Type B pancreatic cell (in vitro differentiated cells): ENCODE data around the gene AMBRA1. TPM values are rescaled to one million over a fixed set of nuclear protein-coding genes. Genes with fewer than 3 reads are reported as not detected.

Source experiments
- DNase-seq: peaks from one replicate; pipeline ENCODE4 v3.0.0; 2021; ENCODE audit warnings: mixed read lengths; ENCODE audit not compliant: unreplicated experiment; ENCODE audit errors: extremely low spot score
- H3K27ac Mint-ChIP-seq: 2 replicates; pipeline ENCODE4 v1.8.0; 2021; ENCODE audit warnings: mild to moderate bottlenecking, mixed read lengths
- H3K27me3 Mint-ChIP-seq: 2 replicates; pipeline ENCODE4 v1.8.0; 2021; ENCODE audit warnings: mixed read lengths
- H3K36me3 Mint-ChIP-seq: 2 replicates; pipeline ENCODE4 v1.8.0; 2021; ENCODE audit warnings: mixed read lengths
- H3K4me1 Mint-ChIP-seq: one replicate; pipeline ENCODE4 v1.8.0; 2021; ENCODE audit warnings: mixed read lengths; ENCODE audit not compliant: unreplicated experiment
- H3K4me3 Mint-ChIP-seq: 2 replicates; pipeline ENCODE4 v1.8.0; 2021; ENCODE audit warnings: mild to moderate bottlenecking, mixed read lengths
- H3K9me3 Mint-ChIP-seq: 2 replicates; pipeline ENCODE4 v1.8.0; 2021; ENCODE audit warnings: mixed read lengths
- total RNA-seq: library from RNA; stranded (reverse); gene quantifications from 2 replicates; pipeline ENCODE4 v1.2.1, GENCODE V29; 2021; ENCODE audit warnings: low replicate concordance
- TF ChIP-seq, protein P1 (sequence below): fragments of 200-600 bp; sonication (generic); conservative IDR thresholded peaks from 2 replicates; pipeline ENCODE4 v1.5.0; 2021; ENCODE audit warnings: antibody characterized with exemption, mild to moderate bottlenecking

The AMBRA1 gene
- total RNA-seq, 1 donor from 2014 or later, result 38.8 TPM

GRCh38 chr11:46452918-46453517 is 140.8 kb downstream of the AMBRA1 start:
- H3K4me3 Mint-ChIP-seq, result no peak overlapping the region
- no peaks in the 10 kb centered on the region for H3K27me3 Mint-ChIP-seq
- peaks cover 3% of the 10 kb centered on the region for H3K36me3 Mint-ChIP-seq
- DNase-seq, result no peak
- TF ChIP-seq, protein P1, sequence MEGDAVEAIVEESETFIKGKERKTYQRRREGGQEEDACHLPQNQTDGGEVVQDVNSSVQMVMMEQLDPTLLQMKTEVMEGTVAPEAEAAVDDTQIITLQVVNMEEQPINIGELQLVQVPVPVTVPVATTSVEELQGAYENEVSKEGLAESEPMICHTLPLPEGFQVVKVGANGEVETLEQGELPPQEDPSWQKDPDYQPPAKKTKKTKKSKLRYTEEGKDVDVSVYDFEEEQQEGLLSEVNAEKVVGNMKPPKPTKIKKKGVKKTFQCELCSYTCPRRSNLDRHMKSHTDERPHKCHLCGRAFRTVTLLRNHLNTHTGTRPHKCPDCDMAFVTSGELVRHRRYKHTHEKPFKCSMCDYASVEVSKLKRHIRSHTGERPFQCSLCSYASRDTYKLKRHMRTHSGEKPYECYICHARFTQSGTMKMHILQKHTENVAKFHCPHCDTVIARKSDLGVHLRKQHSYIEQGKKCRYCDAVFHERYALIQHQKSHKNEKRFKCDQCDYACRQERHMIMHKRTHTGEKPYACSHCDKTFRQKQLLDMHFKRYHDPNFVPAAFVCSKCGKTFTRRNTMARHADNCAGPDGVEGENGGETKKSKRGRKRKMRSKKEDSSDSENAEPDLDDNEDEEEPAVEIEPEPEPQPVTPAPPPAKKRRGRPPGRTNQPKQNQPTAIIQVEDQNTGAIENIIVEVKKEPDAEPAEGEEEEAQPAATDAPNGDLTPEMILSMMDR, result no peak
- H3K9me3 Mint-ChIP-seq, result no peaks in the 10 kb centered on the region
- no peak overlapping the region for H3K27ac Mint-ChIP-seq
- H3K4me1 Mint-ChIP-seq, result peaks cover 21% of the 10 kb centered on the region

- H3K4me3 Mint-ChIP-seq, result no peak overlapping the region
- H3K36me3 Mint-ChIP-seq, result peaks cover 3% of the 10 kb centered on the region
- H3K27ac Mint-ChIP-seq, result no peak overlapping the region
- DNase-seq, result no peak
- H3K9me3 Mint-ChIP-seq, result no peaks in the 10 kb centered on the region
- peaks cover 16% of the 10 kb centered on the region for H3K4me1 Mint-ChIP-seq
- H3K27me3 Mint-ChIP-seq, result no peaks in the 10 kb centered on the region
- TF ChIP-seq, protein P1, result no peak
Observed at GRCh38 chr11:46451759-46452158, 142.1 kb downstream of the AMBRA1 start.

GRCh38 chr11:46450846-46451477 is 142.9 kb downstream of the AMBRA1 start:
- TF ChIP-seq, protein P1, result no peak
- Mint-ChIP-seq H3K27ac (no peak overlapping the region), H3K36me3 (peaks cover 3% of the 10 kb centered on the region), H3K4me3 (no peak overlapping the region), H3K27me3 (no peaks in the 10 kb centered on the region), H3K9me3 (no peaks in the 10 kb centered on the region), H3K4me1 (peaks cover 18% of the 10 kb centered on the region)
- no peak for DNase-seq

GRCh38 chr11:46447544-46447943 is 146.3 kb downstream of the AMBRA1 start:
- peaks cover 28% of the 10 kb centered on the region for H3K4me1 Mint-ChIP-seq
- no peaks in the 10 kb centered on the region for H3K9me3 Mint-ChIP-seq
- TF ChIP-seq, protein P1, result no peak
- H3K4me3 Mint-ChIP-seq, result no peak overlapping the region
- H3K36me3 Mint-ChIP-seq, result peaks cover 12% of the 10 kb centered on the region
- no peaks in the 10 kb centered on the region for H3K27me3 Mint-ChIP-seq
- H3K27ac Mint-ChIP-seq, result no peak overlapping the region
- no peak for DNase-seq

DNA sequence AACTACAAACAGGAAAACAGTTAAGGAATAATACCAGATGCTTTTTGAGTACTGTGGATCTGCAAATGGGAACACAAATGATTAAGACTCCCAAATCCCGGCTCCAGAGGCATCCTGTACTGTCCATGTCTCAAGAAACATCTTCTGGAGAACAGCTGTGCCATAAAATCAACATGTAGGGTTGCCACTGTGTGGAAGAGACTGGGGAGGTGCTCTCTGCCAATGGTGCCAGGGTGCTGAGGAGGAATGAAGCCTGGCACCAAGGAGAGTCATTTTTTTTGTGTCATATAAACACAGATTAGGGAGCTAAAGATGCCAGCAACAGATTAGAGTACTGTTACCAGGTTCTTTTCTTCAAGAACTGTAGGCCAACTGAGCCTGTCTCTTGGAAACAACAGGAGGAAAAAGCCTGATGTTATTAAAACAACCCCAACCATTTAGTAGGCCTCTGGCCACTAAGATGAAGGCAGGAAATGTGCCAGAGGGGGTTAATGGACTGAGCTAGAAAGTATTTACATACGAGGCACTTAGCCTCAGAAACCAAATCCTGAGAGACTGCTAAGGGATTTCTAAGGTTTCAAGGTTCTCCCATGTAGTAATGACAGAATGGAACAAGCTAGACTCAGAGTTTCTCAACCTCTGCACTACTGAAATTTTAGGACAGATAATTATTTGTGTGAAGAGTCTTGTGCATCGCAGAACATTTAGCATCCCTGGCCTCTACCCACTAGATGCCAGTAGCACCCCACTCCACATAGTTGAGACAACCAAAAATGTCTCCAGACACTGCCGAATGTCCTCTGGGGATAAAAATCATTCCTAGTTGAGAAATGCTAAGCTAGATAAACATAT is 147.7 kb downstream of the AMBRA1 start:
- H3K27ac Mint-ChIP-seq, result no peak overlapping the region
- H3K4me1 Mint-ChIP-seq, result peaks cover 22% of the 10 kb centered on the region
- peaks cover 12% of the 10 kb centered on the region for H3K36me3 Mint-ChIP-seq
- no peak for DNase-seq
- no peak overlapping the region for H3K4me3 Mint-ChIP-seq
- H3K9me3 Mint-ChIP-seq, result no peaks in the 10 kb centered on the region
- no peaks in the 10 kb centered on the region for H3K27me3 Mint-ChIP-seq
- TF ChIP-seq, protein P1, result no peak
